GM19328 (cell line): ENCODE data around the gene RALA.
A peak's percentile ranks its signal among the peaks of the same experiment; 100 is the strongest.
"Not testable (repeated sequence)": the region's sequence is repeated elsewhere in the genome, so short reads cannot be mapped to it uniquely, and the experiment has no call there.

Experiments
- ATAC-seq: cut with Tn5 transposase; IDR thresholded peaks from one replicate; pipeline ENCODE4 v1.9.1; 2021; ENCODE audit warnings: mild to moderate bottlenecking, moderate library complexity; ENCODE audit not compliant: unreplicated experiment

RALA gene

GRCh38 chr7:39679874-39680273, 56.5 kb downstream of the RALA start:
- ATAC-seq, result not testable (repeated sequence)

DNA sequence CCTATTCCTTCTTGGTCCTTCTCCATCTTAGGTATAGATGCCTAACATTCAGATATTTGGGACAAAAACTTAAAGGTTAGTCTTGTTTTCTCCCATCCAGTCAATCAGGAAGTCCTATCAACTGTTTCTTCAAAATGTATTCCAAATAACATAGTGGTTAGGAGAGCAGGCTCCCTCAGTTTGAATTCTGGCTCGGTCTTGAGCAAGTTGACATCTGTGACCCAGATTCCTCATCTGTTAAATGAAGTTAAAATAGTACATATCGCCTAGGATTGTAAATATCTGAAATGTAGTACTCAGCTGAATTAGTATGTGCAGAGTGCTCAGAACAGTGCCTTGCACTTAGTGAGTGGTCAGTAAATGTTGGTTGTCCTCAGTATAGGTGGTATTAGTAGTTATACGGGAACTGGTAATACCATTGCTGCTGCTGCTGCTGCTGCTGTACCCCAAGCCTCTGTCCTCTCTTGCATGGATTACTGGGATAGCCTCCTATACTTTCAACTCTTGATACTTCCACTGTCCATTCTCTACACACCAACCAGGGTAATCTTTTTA, 58.6 kb downstream of the RALA start:
- ATAC-seq, result no peak

DNA sequence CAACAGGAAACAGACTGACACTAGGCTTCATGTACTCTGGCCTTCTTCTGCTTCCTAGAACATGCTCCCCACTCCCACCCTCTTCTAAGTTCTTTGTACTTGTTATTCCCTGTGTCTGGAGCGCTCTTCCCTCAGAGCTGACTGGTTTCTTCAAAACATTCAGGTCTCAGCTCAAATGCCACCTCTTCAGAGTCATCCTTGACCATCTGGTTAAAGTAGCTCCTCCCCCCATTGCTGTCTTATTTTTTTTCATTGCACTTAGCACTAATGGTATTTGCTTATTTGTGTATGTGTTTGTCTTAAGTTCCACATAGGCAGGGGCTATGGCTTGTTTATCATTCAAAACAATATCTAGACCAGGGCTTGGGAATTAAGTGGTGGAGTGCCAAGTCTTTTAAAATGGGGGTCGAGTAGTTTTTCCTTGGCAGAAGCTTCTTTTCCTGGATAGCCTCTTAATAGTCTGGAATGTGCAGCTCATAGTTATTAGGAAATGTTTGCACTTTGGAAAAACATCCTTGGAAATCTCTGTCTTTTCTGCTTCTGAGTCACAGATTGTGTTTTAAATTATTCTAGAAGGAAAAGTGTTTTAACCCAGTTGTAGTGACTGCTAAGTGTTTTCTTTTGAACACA, 60.0 kb downstream of the RALA start:
- ATAC-seq, result no peak

DNA sequence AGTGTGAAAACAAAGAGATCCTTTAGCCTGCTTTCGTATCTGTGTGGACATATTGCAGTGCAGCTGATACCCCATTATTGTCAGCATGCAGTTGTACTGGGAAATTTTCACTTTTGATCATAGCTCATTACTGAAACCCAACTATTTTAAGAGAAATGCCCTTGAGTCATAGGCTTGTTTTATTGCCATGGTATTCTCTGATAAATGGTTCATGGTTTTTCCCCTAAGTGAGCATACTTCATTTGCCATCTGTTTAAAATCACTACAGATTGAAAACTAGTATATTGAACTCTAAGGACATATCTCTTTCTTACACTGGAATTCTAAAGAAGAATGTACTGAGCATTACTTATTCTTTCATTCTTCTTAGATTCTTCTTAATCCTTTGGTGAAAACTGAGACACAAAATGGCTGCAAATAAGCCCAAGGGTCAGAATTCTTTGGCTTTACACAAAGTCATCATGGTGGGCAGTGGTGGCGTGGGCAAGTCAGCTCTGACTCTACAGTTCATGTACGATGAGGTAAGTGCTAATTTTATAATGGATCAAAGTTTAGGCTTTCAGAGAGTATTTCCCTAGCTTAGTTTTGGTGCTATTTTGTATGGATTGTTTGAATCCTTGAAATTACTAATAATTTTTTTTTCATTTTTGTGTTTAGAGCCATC, 63.0 kb downstream of the RALA start:
- ATAC-seq, result no peak

GRCh38 chr7:39688611-39689480, 65.5 kb downstream of the RALA start:
- no peak for ATAC-seq

GRCh38 chr7:39691821-39692220, 68.4 kb downstream of the RALA start:
- no peak for ATAC-seq

DNA sequence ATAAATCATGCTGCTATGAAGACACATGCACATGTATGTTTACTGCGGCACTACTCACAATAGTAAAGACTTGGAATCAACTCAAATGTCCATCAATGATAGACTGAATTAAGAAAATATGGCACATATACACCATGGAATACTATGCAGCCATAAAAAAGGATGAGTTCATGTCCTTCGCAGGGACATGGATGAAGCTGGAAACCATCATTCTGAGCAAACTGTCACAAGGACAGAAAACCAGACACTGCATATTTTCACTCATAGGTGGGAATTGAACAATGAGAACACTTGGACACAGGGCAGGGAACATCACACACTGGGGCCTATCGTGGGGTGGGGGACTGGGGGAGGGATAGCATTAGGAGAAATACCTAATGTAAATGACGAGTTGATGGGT, 69.7 kb downstream of the RALA start:
- not testable (repeated sequence) for ATAC-seq

- ATAC-seq, result no peak
These were observed 70.4 kb downstream of the RALA start for GRCh38 chr7:39693812-39694211.

- no peak for ATAC-seq
These were observed 72.6 kb downstream of the RALA start for GRCh38 chr7:39695852-39696586.

DNA sequence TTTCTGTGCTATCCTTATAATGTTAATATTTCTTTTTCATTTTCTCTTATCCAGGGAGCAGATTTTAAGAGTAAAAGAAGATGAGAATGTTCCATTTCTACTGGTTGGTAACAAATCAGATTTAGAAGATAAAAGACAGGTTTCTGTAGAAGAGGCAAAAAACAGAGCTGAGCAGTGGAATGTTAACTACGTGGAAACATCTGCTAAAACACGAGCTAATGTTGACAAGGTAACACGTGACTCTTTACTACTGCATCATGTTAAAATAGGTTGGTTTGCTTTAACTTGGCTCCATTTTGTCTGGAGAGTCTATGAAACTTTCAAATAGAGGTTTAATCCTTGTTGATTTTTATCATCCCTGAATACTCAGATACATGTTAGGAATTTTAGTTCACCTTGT, 73.3 kb downstream of the RALA start:
- ATAC-seq, result no peak

DNA sequence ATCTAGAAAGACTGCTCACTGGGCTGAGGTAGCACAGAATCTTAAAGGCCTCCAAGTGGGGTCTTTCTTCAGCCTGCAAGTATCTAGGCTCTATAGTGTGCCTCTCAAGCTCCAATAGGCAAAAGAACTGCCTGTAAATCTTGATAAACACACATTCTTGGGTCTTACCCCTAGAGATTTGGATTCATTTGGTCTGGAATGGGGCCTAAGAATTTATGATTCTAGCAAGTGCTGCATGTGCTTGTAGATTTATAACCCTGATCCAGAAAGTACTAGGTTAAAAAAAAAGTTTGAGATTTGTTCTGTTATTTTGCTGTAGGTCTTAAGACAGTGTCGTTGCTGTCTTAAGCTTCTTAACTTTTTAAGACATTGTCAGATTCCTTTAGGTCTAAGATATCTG, 74.1 kb downstream of the RALA start:
- ATAC-seq, result no peak

- no peak for ATAC-seq
These were observed 76.8 kb downstream of the RALA start for GRCh38 chr7:39700165-39700564.

DNA sequence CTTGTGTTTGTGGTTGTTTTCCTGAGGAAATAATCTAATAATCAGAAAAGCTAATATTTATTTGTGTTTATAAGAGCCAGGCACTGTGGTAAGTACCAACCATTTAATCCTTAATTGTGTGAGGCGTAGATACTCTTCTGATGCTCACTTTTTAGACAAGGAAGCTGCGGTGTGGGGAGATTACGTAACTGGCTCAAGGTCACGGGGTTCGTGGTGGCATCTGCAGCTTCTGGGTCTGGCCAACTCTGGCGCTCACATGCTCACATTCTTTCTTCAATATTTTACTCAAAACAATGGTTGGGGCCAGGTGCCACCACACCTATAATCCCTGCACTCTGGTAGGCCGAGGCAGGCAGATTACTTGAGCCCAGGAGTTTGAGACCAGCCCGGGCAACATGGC, 77.6 kb downstream of the RALA start:
- no peak for ATAC-seq

- no peak for ATAC-seq
These were observed 78.8 kb downstream of the RALA start for GRCh38 chr7:39702133-39702532.

GRCh38 chr7:39703144-39703543, 79.8 kb downstream of the RALA start:
- no peak for ATAC-seq

- no peak for ATAC-seq
These were observed 85.7 kb downstream of the RALA start for GRCh38 chr7:39709029-39709428.

- peak; percentile 83 for ATAC-seq
These were observed 86.5 kb downstream of the RALA start for GRCh38 chr7:39709768-39710311.

DNA sequence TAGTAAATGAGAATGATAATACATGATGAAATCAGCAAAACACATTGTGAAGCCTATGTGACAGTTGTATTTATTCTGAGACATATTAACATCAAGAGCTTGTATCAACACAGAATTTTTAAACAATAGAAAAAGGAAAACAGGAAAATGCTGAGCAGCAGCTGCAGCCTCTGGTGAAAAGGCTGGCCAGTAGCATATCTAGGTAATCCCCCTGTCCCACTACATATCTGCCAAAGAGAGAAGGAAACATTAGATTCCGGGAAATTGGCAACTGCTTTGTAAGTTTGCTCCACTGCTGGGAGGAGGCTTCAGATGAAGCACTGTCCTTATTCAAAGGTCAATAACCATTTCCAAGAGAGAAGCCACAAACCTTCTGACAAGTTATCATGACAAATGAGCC, 89.4 kb downstream of the RALA start:
- ATAC-seq, result no peak

GRCh38 chr7:39714447-39715091, 91.2 kb downstream of the RALA start:
- ATAC-seq, result no peak

DNA sequence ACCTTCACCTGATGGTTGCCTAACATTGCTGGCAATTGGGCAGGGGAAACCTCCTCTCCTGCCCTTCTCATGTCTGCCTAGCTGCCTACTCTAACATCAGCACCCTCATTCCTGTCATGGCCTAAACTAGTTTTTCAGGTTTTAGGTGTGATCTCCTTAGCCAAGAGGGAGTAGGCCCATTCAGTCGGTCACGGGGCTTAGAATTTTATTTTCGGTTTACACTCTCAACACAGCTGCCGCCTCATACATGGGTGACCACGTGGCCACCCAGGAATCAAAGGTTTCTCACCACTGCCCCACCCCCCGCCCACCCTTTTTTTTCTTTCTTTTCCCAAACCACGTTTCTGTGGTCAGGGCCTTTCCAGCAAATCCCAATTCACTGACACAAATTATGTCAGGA, 97.2 kb downstream of the RALA start:
- ATAC-seq, result no peak
